IMR-90 (cell line): ENCODE measurements around the gene IFI27L2. TPM values are rescaled to one million over a fixed set of nuclear protein-coding genes. Genes with fewer than 3 reads are reported as not detected.

Source experiments
- ATAC-seq: fragments of 200-7000 bp; cut with Tn5 transposase; 2 replicates; pipeline ENCODE4 v1.9.1; 2020; ENCODE audit warnings: low read depth, mild to moderate bottlenecking, moderate library complexity
- BruUV-seq: library from RNA; stranded (reverse); fragments of 400-500 nt; replicated peaks from 2 replicates; lab custom pipeline; 2021; lab: Mats Ljungman, UMichigan
- CTCF ChIA-PET: fragments of 300-600 bp; formaldehyde crosslinking; extraction: SDS; loops from one replicate; lab custom pipeline; 2021; ENCODE audit warnings: antibody characterized with exemption; lab: Yijun Ruan, JAX
- POLR2A ChIA-PET: fragments of 300-600 bp; sonication (Branson Sonifier 250); formaldehyde crosslinking; loops from one replicate; lab custom pipeline; 2022; ENCODE audit warnings: antibody characterized with exemption; ENCODE audit not compliant: unreplicated experiment; lab: Charles Lee
- DNase-seq: peaks from one replicate; pipeline ENCODE4 v3.0.0; 2013
- H2AFZ ChIP-seq: replicated peaks from 2 replicates; pipeline ENCODE3; 2013; ENCODE audit warnings: low read length, mild to moderate bottlenecking; ENCODE audit not compliant: poor library complexity
- H2AK5ac ChIP-seq: 2 replicates; pipeline ENCODE4 v1.6.1; 2013; ENCODE audit warnings: low read depth, low read length, inconsistent platforms
- H2AK9ac ChIP-seq: replicated peaks from 2 replicates; pipeline ENCODE3; 2013; ENCODE audit warnings: mild to moderate bottlenecking, low read depth, low read length, moderate library complexity; ENCODE audit not compliant: poor library complexity
- H2BK120ac ChIP-seq: 2 replicates; pipeline ENCODE4 v1.6.1; 2013; ENCODE audit warnings: low read depth, low read length, inconsistent platforms
- H2BK15ac ChIP-seq: 3 replicates; pipeline ENCODE4 v1.6.1; 2013; ENCODE audit warnings: low read depth, low read length, inconsistent platforms
- H2BK20ac ChIP-seq: 2 replicates; pipeline ENCODE4 v1.6.1; 2013; ENCODE audit warnings: low read depth, mild to moderate bottlenecking, inconsistent platforms, low read length, moderate library complexity
- H2BK5ac ChIP-seq: 2 replicates; pipeline ENCODE4 v1.6.1; 2013; ENCODE audit warnings: mild to moderate bottlenecking, low read depth, low read length, inconsistent platforms; ENCODE audit not compliant: poor library complexity, severe bottlenecking
- H3K14ac ChIP-seq: replicated peaks from 2 replicates; pipeline ENCODE4 v1.6.1; 2013; ENCODE audit warnings: low read depth, low read length, inconsistent platforms
- H3K18ac ChIP-seq: 2 replicates; pipeline ENCODE4 v1.6.1; 2013; ENCODE audit warnings: low read depth, low read length, control low read depth
- H3K23ac ChIP-seq: 2 replicates; pipeline ENCODE4 v1.6.1; 2013; ENCODE audit warnings: low read depth, low read length, inconsistent platforms
- H3K27ac ChIP-seq: 2 replicates; pipeline ENCODE4 v1.5.1; 2013; ENCODE audit warnings: mild to moderate bottlenecking, control low read depth, low read length; ENCODE audit not compliant: insufficient read depth
- H3K27me3 ChIP-seq: 2 replicates; pipeline ENCODE4 v1.6.1; 2013; ENCODE audit warnings: low read length; ENCODE audit not compliant: control insufficient read depth, insufficient read depth
- H3K36me3 ChIP-seq: 2 replicates; pipeline ENCODE4 v1.6.1; 2013; ENCODE audit warnings: low read length, mixed read lengths; ENCODE audit not compliant: control insufficient read depth, insufficient read depth
- H3K4ac ChIP-seq: 2 replicates; pipeline ENCODE4 v1.6.1; 2013; ENCODE audit warnings: low read depth, low read length, inconsistent platforms
- H3K4me1 ChIP-seq: 2 replicates; pipeline ENCODE4 v1.6.1; 2013; ENCODE audit warnings: low read length, mixed read lengths; ENCODE audit not compliant: control insufficient read depth, insufficient read depth
- H3K4me2 ChIP-seq: 2 replicates; pipeline ENCODE4 v1.6.1; 2013; ENCODE audit warnings: low read depth, mild to moderate bottlenecking, control low read depth, low read length, moderate library complexity
- H3K4me3 ChIP-seq: 2 replicates; pipeline ENCODE4 v1.5.1; 2013; ENCODE audit warnings: low read depth, mild to moderate bottlenecking, control low read depth, low read length, moderate library complexity; ENCODE audit not compliant: insufficient read depth
- H3K56ac ChIP-seq: 2 replicates; pipeline ENCODE4 v1.6.1; 2013; ENCODE audit warnings: low read length, inconsistent platforms; ENCODE audit not compliant: insufficient read depth; ENCODE audit errors: extremely low read depth
- H3K79me1 ChIP-seq, 2 experiments: 2 replicates each; pipeline ENCODE4 v1.6.1; 2013; ENCODE audit warnings: low read length in 2 of 2, inconsistent platforms in 1 of 2, low read depth in 1 of 2
- H3K9ac ChIP-seq: 2 replicates; pipeline ENCODE4 v1.6.1; 2013; ENCODE audit warnings: low read depth, low read length, control low read depth
- H3K9me1 ChIP-seq: 2 replicates; pipeline ENCODE4 v1.6.1; 2013; ENCODE audit warnings: low read length, inconsistent platforms; ENCODE audit not compliant: insufficient read depth
- H3K9me3 ChIP-seq: 2 replicates; pipeline ENCODE4 v1.6.1; 2013; ENCODE audit warnings: low read length; ENCODE audit not compliant: control insufficient read depth, insufficient read depth
- H4K20me1 ChIP-seq: 2 replicates; pipeline ENCODE4 v1.6.1; 2013; ENCODE audit warnings: low read length, inconsistent platforms; ENCODE audit not compliant: insufficient read depth
- H4K5ac ChIP-seq: 2 replicates; pipeline ENCODE4 v1.6.1; 2013; ENCODE audit warnings: mild to moderate bottlenecking, low read depth, low read length, control low read depth
- H4K8ac ChIP-seq, 2 experiments: 2 replicates each; pipeline ENCODE4 v1.6.1; 2013; ENCODE audit warnings: low read depth in 2 of 2, low read length in 2 of 2, control low read depth in 1 of 2, inconsistent platforms in 1 of 2
- H4K91ac ChIP-seq: 2 replicates; pipeline ENCODE4 v1.6.1; 2013; ENCODE audit warnings: low read depth, low read length, inconsistent platforms; ENCODE audit not compliant: insufficient read depth
- MAFK ChIP-seq: IDR thresholded peaks from 2 replicates; pipeline ENCODE4 v1.6.1; 2012; ENCODE audit warnings: low read depth, low read length, improper control_type of control experiment
- POLR2A ChIP-seq: IDR thresholded peaks from 2 replicates; pipeline ENCODE4 v1.6.1; 2012; ENCODE audit warnings: mild to moderate bottlenecking, low read depth, low read length
- RAD21 ChIP-seq: IDR thresholded peaks from 2 replicates; pipeline ENCODE4 v1.6.1; 2012; ENCODE audit warnings: low read length, improper control_type of control experiment
- USF2 ChIP-seq: fragments of 150-350 bp; IDR thresholded peaks from 2 replicates; pipeline ENCODE4 v1.6.1; 2017; ENCODE audit warnings: mild to moderate bottlenecking, antibody characterized with exemption, low read length, low read depth
- WGBS, 2 experiments: methylation state at CpG; one replicate each; pipeline versions ENCODE4 v1.1.5 to v1.1.7; 2013; ENCODE audit warnings: missing lambda C conversion rate in 2 of 2; ENCODE audit not compliant: insufficient read length in 1 of 2; ENCODE audit errors: extremely low coverage in 2 of 2; 5-methylcytosine and 5-hydroxymethylcytosine counted together
- dilution Hi-C: fragments of 300-500 bp; cut with HindIII; formaldehyde crosslinking; loops from one replicate; pipeline ENCODE4 v1.14.3; 2018; ENCODE audit warnings: low sequenced_read_pairs; ENCODE audit not compliant: unreplicated experiment
- in situ Hi-C: fragments of 300-500 bp; cut with MboI; formaldehyde crosslinking; loops from 3 replicates; pipeline ENCODE4 v1.14.3; 2019; ENCODE audit warnings: low sequenced_read_pairs, inconsistent platforms, mixed read lengths
- intact Hi-C: fragments of 100-400 bp; cut with micrococcal nuclease; formaldehyde crosslinking; loops from 2 replicates; pipeline ENCODE4 v1.10.0; 2022
- polyA plus RNA-seq, 3 experiments: library from polyadenylated mRNA; depleted of rRNA; stranded (reverse); fragments of >200 nt; gene quantifications; 2 replicates each; pipeline ENCODE4 v1.2.3, GENCODE V29; 2012; ENCODE audit warnings: low replicate concordance in 1 of 3
- total RNA-seq: library from RNA; depleted of rRNA; stranded (reverse); fragments of >200 nt; gene quantifications from 2 replicates; pipeline ENCODE4 v1.2.3, GENCODE V29; 2012

IFI27L2 gene
- total and polyA plus RNA-seq, 2 of the 4 experiments (the other 2 are of a cell fraction) = 43.0 to 187 TPM

- peaks cover 10% of the 10 kb centered on the region for H3K9me1 ChIP-seq
- H3K9me3 ChIP-seq = no peaks in the 10 kb centered on the region
- ChIA-PET CTCF (no interaction called here), POLR2A (no interaction called here)
- no peak overlapping the region for H4K5ac ChIP-seq
- H4K8ac ChIP-seq = no peak overlapping the region
- no peak overlapping the region for H2BK120ac ChIP-seq
- no peak overlapping the region for H3K4me2 ChIP-seq
- H2AFZ ChIP-seq = peak overlapping the region; percentile 36
- no peak overlapping the region for H3K9ac ChIP-seq
- H3K4me1 ChIP-seq = peaks cover 5% of the 10 kb centered on the region; the same call in 1 of the 2 replicates
- no peak overlapping the region for H3K4me3 ChIP-seq
- WGBS, 2 experiments = no CpG with 5 or more reads among the region's 10 CpGs
- in situ Hi-C loops (no loop called here), intact Hi-C loops (no loop called here), dilution Hi-C loops (no loop called here)
- no peak overlapping the region for H3K14ac ChIP-seq
- 0 out of 2 replicates have a peak overlapping the region, but pooled peaks have one; percentile 3 for H2BK20ac ChIP-seq
- no peak overlapping the region for H3K23ac ChIP-seq
- H2BK5ac ChIP-seq = no peak overlapping the region
- DNase-seq (no peak), ATAC-seq (no peak)
- TF ChIP-seq RAD21 (no peak), POLR2A (no peak), USF2 (no peak), MAFK (no peak)
- 0 out of 2 replicates have a peak, but pooled peaks cover 8% of the 10 kb centered on the region for H4K20me1 ChIP-seq
- BruUV-seq = no TSS peak
- no peak overlapping the region for H3K56ac ChIP-seq
- H2BK15ac ChIP-seq = no peak overlapping the region
- no peak overlapping the region for H3K27ac ChIP-seq
- H3K18ac ChIP-seq = no peak overlapping the region
- H3K36me3 ChIP-seq = no peaks in the 10 kb centered on the region; the same call in 1 of the 2 replicates
- no peak overlapping the region for H2AK9ac ChIP-seq
- no peak overlapping the region for H3K4ac ChIP-seq
- H3K27me3 ChIP-seq = no peaks in the 10 kb centered on the region
- H4K91ac ChIP-seq = no peak overlapping the region
- peak overlapping the region; percentile 48 for H2AK5ac ChIP-seq
- no peaks in the 10 kb centered on the region; a peak in 1 of 4 replicates for H3K79me1 ChIP-seq
Observed at GRCh38 chr14:94101748-94102147, 27.7 kb downstream of the IFI27L2 start.
